Astrocyte (in vitro differentiated cells and primary cell): ENCODE data around the gene WFDC9. TPM values are rescaled to one million over a fixed set of nuclear protein-coding genes. Genes with fewer than 3 reads are reported as not detected.
A peak's percentile ranks its signal among the peaks of the same experiment; 100 is the strongest.

ENCODE experiments used
- DNase-seq: peaks from one replicate; pipeline ENCODE4 v3.0.0-alpha.2; 2010; ENCODE audit warnings: low read depth
- FAIRE-seq: peaks from 2 replicates; lab custom pipeline; 2011; peaks lifted over from hg19 to GRCh38; lab: Jason Lieb, UNC
- H2AFZ ChIP-seq: 2 replicates; pipeline ENCODE4 v1.6.0; 2012; ENCODE audit warnings: low read depth, low read length, inconsistent platforms
- H3K27ac ChIP-seq: 2 replicates; pipeline ENCODE4 v1.5.1; 2011; ENCODE audit warnings: low read depth, low read length, inconsistent platforms
- H3K27me3 ChIP-seq: 2 replicates; pipeline ENCODE4 v1.6.0; 2011; ENCODE audit warnings: low read length, inconsistent platforms; ENCODE audit not compliant: insufficient read depth
- H3K36me3 ChIP-seq: 2 replicates; pipeline ENCODE4 v1.5.1; 2011; ENCODE audit warnings: low read length, inconsistent platforms; ENCODE audit not compliant: insufficient read depth
- H3K4me1 ChIP-seq: 2 replicates; pipeline ENCODE4 v1.5.1; 2011; ENCODE audit warnings: low read length, inconsistent platforms; ENCODE audit not compliant: insufficient read depth
- H3K4me2 ChIP-seq: 2 replicates; pipeline ENCODE4 v1.6.0; 2012; ENCODE audit warnings: low read length, inconsistent platforms
- H3K4me3 ChIP-seq: 2 replicates; pipeline ENCODE4 v1.5.1; 2011; ENCODE audit warnings: low read depth, mild to moderate bottlenecking, low read length, inconsistent platforms; ENCODE audit not compliant: insufficient read depth
- H3K79me2 ChIP-seq: 2 replicates; pipeline ENCODE4 v1.6.0; 2012; ENCODE audit warnings: mild to moderate bottlenecking, low read length, inconsistent platforms; ENCODE audit not compliant: insufficient read depth
- H3K9ac ChIP-seq: 2 replicates; pipeline ENCODE4 v1.6.0; 2012; ENCODE audit warnings: mild to moderate bottlenecking, low read length, inconsistent platforms
- H3K9me3 ChIP-seq: 2 replicates; pipeline ENCODE4 v1.5.1; 2012; ENCODE audit warnings: low read depth, mild to moderate bottlenecking, low read length, inconsistent platforms; ENCODE audit not compliant: insufficient read depth
- H4K20me1 ChIP-seq: 2 replicates; pipeline ENCODE4 v1.6.0; 2012; ENCODE audit warnings: low read length, inconsistent platforms; ENCODE audit not compliant: insufficient read depth
- H3K27ac Mint-ChIP-seq: one replicate; pipeline ENCODE4 v1.8.0; 2021; ENCODE audit warnings: mild to moderate bottlenecking, mixed read lengths; ENCODE audit not compliant: unreplicated experiment
- H3K27me3 Mint-ChIP-seq: one replicate; pipeline ENCODE4 v1.8.0; 2021; ENCODE audit warnings: low read depth, mixed read lengths; ENCODE audit not compliant: unreplicated experiment
- H3K36me3 Mint-ChIP-seq: one replicate; pipeline ENCODE4 v1.8.0; 2021; ENCODE audit warnings: low read depth, mixed read lengths; ENCODE audit not compliant: unreplicated experiment
- H3K4me1 Mint-ChIP-seq: one replicate; pipeline ENCODE4 v1.8.0; 2021; ENCODE audit warnings: low read depth, mixed read lengths; ENCODE audit not compliant: unreplicated experiment
- H3K4me3 Mint-ChIP-seq: one replicate; pipeline ENCODE4 v1.8.0; 2021; ENCODE audit warnings: mild to moderate bottlenecking, moderate library complexity, mixed read lengths; ENCODE audit not compliant: unreplicated experiment
- H3K9me3 Mint-ChIP-seq: one replicate; pipeline ENCODE4 v1.8.0; 2021; ENCODE audit warnings: mild to moderate bottlenecking, mixed read lengths; ENCODE audit not compliant: unreplicated experiment
- CTCF ChIP-seq: IDR thresholded peaks from 2 replicates; pipeline ENCODE4 v1.5.1; 2011; ENCODE audit warnings: low read depth, mild to moderate bottlenecking, inconsistent platforms, low read length, moderate library complexity; ENCODE audit not compliant: insufficient read depth
- EZH2 ChIP-seq: IDR thresholded peaks from 2 replicates; pipeline ENCODE4 v1.6.1; 2012; ENCODE audit warnings: mild to moderate bottlenecking, low read length, inconsistent platforms; ENCODE audit not compliant: insufficient read depth
- total RNA-seq: library from RNA; stranded (reverse); gene quantifications from 2 replicates; pipeline ENCODE4 v1.2.1, GENCODE V29; 2021

WFDC9 gene
- total RNA-seq, 1 donor from 2014 or later, result not detected

- H3K4me2 ChIP-seq, result no peak within 1 kb of the TSS
- H3K36me3 Mint-ChIP-seq, result no peaks in the 10 kb centered on the region
Observed at GRCh38 chr20:45629496-45630100, 1.5 kb downstream of the WFDC9 start, which contains the start of gene WFDC10A. WFDC10A (plus strand) TSS chr20:45629739; CDS start chr20:45629814, 75 bp downstream.

DNA sequence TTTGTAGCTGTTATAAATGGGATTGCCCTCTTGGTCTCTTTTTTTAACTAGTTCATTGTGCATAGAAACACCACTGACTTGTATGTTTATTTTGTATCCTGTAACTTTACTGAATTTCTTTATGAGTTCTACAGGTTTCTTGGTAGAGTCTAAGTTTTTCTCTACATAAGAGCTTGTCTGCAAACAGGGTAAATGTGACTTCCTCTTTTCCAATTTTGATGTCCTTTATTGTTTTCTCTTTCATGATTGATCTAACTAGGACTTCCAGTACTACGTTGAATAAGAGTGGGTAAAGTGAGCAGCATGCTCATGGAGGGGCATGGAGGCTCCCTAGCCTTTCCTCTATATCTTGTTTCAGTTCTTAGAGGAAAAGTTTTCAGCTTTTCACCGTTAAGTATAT is 4.5 kb downstream of the WFDC9 start:
- Mint-ChIP-seq H3K4me1 (peaks cover 6% of the 10 kb centered on the region), H3K9me3 (no peaks in the 10 kb centered on the region), H3K27me3 (peaks cover 3% of the 10 kb centered on the region), H3K27ac (no peak overlapping the region), H3K4me3 (no peak overlapping the region), H3K36me3 (no peaks in the 10 kb centered on the region)
- Histone ChIP-seq H3K4me1 (no peaks in the 10 kb centered on the region), H3K27ac (no peak overlapping the region), H4K20me1 (no peaks in the 10 kb centered on the region), H2AFZ (no peak overlapping the region), H3K9ac (no peak overlapping the region), H3K27me3 (no peaks in the 10 kb centered on the region), H3K4me2 (no peak overlapping the region), H3K36me3 (no peaks in the 10 kb centered on the region), H3K4me3 (no peak overlapping the region), H3K79me2 (no peaks in the 10 kb centered on the region), H3K9me3 (no peaks in the 10 kb centered on the region)
- no peak for DNase-seq
- no peak for FAIRE-seq
- no peak for TF ChIP-seq CTCF

More at GRCh38 chr20:45629496-45630100, 1.5 kb downstream of the WFDC9 start, which contains the start of gene WFDC10A:
- no peaks in the 10 kb centered on the region for H3K4me1 ChIP-seq
- TF ChIP-seq EZH2 (no peak), CTCF (peak; percentile 65)
- FAIRE-seq (no peak), DNase-seq (peak; percentile 29)
- no peak within 1 kb of the TSS for H3K4me3 ChIP-seq
- H3K27me3 Mint-ChIP-seq, result peaks cover 12% of the 10 kb centered on the region
- no peak within 1 kb of the TSS for H3K27ac ChIP-seq
- no peak within 1 kb of the TSS for H3K9ac ChIP-seq
- H3K9me3 ChIP-seq, result no peaks in the 10 kb centered on the region
- peaks cover 6% of the 10 kb centered on the region for H3K4me1 Mint-ChIP-seq
- no peak within 1 kb of the TSS for H2AFZ ChIP-seq
- H4K20me1 ChIP-seq, result no peaks in the 10 kb centered on the region
- no peaks in the 10 kb centered on the region for H3K9me3 Mint-ChIP-seq
- peak within 1 kb of the TSS; percentile 55 for H3K27ac Mint-ChIP-seq
- no peaks in the 10 kb centered on the region for H3K36me3 ChIP-seq
- no peak within 1 kb of the TSS for H3K4me3 Mint-ChIP-seq
- H3K27me3 ChIP-seq, result no peaks in the 10 kb centered on the region
- no peaks in the 10 kb centered on the region for H3K79me2 ChIP-seq

DNA sequence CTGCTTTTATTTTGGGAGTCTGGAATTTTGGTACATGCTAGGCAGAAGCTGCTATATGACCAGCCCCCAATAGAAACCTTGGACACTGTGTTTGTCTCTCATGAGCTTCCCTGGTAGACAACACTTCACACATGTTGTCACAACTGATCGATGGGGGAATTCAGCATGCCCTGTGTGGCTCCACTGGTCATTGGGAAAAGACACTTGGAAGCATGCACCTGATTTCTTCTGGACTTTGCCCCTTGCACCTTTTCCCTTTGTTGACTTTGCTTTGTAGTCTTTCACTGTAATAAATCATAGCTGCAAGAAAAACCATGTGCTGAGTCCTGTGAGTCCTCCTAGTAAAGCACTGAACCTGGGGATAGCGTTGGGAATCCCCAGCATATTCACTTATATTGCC is 9.5 kb downstream of the WFDC9 start:
- no peaks in the 10 kb centered on the region for H3K9me3 ChIP-seq
- no peak overlapping the region for H3K4me2 ChIP-seq
- no peak for FAIRE-seq
- Mint-ChIP-seq H3K4me1 (no peaks in the 10 kb centered on the region), H3K36me3 (no peaks in the 10 kb centered on the region), H3K9me3 (peaks cover 2% of the 10 kb centered on the region), H3K27me3 (no peaks in the 10 kb centered on the region), H3K4me3 (no peak overlapping the region), H3K27ac (no peak overlapping the region)
- H3K36me3 ChIP-seq, result no peaks in the 10 kb centered on the region
- no peaks in the 10 kb centered on the region for H4K20me1 ChIP-seq
- no peak overlapping the region for H3K4me3 ChIP-seq
- no peak overlapping the region for H3K9ac ChIP-seq
- no peaks in the 10 kb centered on the region for H3K79me2 ChIP-seq
- DNase-seq, result no peak
- TF ChIP-seq CTCF, result no peak
- TF ChIP-seq EZH2, result no peak
- H3K27me3 ChIP-seq, result no peaks in the 10 kb centered on the region
- H2AFZ ChIP-seq, result no peak overlapping the region
- H3K4me1 ChIP-seq, result no peaks in the 10 kb centered on the region
- no peak overlapping the region for H3K27ac ChIP-seq
